ENCODE data around the gene BMAL1.

GRCh38 chr11:13288375-13289029 lies 10.9 kb downstream of the BMAL1 start:
- TF ChIP-seq CTCF (conservative IDR thresholded peaks at IDR 0.05; ENCODE audit: low read depth, low read length) = no peak
- TF ChIP-seq EZH2 (IDR thresholded peaks at IDR 0.05; ENCODE audit: borderline replicate concordance, low read depth, low read length, poor library complexity, severe bottlenecking) = no peak
